ENCODE measurements around the gene SLC15A5. TPM values are rescaled to one million over a fixed set of nuclear protein-coding genes. Genes with fewer than 3 reads are reported as not detected.

The SLC15A5 gene
- total and polyA plus RNA-seq, 8 donors, result not detected

DNA sequence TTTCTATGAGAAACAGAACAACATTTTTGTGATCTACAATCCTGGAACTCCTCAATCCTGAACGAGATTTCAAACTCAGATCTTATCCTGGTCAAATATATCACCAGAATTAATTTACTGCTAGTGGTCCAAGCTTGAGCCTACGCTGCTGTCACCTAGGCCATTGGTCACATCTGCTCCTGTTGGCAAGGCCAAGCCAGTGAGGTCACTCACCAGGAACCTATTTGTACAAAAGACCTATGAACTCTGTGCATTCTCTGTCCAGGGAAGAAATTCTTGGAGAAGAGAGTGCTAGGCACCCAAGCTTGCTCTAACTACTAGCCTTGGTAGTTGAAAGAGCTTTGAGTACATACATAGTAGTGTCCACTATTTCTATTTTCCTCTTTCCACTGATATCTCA is 106.1 kb downstream of the SLC15A5 start:
- TF ChIP-seq EP300 (IDR thresholded peaks at IDR 0.05), result no peak
- TF ChIP-seq, protein P1, sequence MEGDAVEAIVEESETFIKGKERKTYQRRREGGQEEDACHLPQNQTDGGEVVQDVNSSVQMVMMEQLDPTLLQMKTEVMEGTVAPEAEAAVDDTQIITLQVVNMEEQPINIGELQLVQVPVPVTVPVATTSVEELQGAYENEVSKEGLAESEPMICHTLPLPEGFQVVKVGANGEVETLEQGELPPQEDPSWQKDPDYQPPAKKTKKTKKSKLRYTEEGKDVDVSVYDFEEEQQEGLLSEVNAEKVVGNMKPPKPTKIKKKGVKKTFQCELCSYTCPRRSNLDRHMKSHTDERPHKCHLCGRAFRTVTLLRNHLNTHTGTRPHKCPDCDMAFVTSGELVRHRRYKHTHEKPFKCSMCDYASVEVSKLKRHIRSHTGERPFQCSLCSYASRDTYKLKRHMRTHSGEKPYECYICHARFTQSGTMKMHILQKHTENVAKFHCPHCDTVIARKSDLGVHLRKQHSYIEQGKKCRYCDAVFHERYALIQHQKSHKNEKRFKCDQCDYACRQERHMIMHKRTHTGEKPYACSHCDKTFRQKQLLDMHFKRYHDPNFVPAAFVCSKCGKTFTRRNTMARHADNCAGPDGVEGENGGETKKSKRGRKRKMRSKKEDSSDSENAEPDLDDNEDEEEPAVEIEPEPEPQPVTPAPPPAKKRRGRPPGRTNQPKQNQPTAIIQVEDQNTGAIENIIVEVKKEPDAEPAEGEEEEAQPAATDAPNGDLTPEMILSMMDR (IDR thresholded peaks at IDR 0.05), result no peak
- no peak for TF ChIP-seq POLR2A (IDR thresholded peaks at IDR 0.05)
- TF ChIP-seq POLR2AphosphoS5 (IDR thresholded peaks at IDR 0.05), result no peak
- no peak for DNase-seq

DNA sequence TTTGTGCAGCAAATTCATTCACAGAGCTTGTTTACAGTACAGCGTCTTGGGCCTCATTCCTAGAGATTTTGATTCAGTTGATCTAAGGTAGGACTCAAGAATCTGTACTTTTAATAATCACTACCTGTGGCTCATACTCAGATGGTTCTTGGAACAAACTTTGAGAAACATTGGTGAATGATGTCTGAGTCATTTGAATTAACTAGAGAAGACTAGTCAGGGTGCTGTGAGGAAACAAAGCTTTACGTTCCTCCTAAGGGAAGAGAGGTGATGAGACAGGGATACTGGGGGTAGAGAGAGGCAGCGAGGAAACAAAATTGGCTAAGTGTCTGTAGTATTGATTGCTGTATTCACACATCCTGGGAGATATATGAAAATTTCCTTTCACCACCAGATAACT is 109.4 kb downstream of the SLC15A5 start:
- WGBS, 5 donors, result 72 to 85% (median 82%) methylated on average over 3 of the region's 3 CpGs
- H3K27me3 ChIP-seq, result no peaks in the 10 kb centered on the region
- no peak overlapping the region for H3K27ac ChIP-seq
- H3K4me3 ChIP-seq, result no peak overlapping the region
- H3K9me3 ChIP-seq, result no peaks in the 10 kb centered on the region
- intact Hi-C loops (cut with DNase I; ENCODE audit: low total_unique reads), result loop anchor here (10.0 kb wide), 1 partner anchor 187 kb away; no protein-coding TSS in a partner anchor
- no peaks in the 10 kb centered on the region for H3K36me3 ChIP-seq
- DNase-seq, result no peak
- TF ChIP-seq, protein P1 (IDR thresholded peaks at IDR 0.05), result no peak
- TF ChIP-seq POLR2A (IDR thresholded peaks at IDR 0.05), result no peak
- TF ChIP-seq EP300 (IDR thresholded peaks at IDR 0.05), result no peak
- TF ChIP-seq POLR2AphosphoS5 (IDR thresholded peaks at IDR 0.05), result no peak
- peaks cover 0 to 3% (median 0%) of the 10 kb centered on the region in 4 donors for H3K4me1 ChIP-seq

More for the DNA sequence above, 106.1 kb downstream of the SLC15A5 start:
- Histone ChIP-seq H3K4me3 (no peak overlapping the region), H3K27me3 (no peaks in the 10 kb centered on the region), H3K36me3 (no peaks in the 10 kb centered on the region), H3K9me3 (no peaks in the 10 kb centered on the region), H3K4me1 (peaks cover 0 to 3% (median 0%) of the 10 kb centered on the region in 4 donors), H3K27ac (no peak overlapping the region)
- intact Hi-C loops (cut with DNase I; ENCODE audit: low total_unique reads), result no loop called here
- WGBS, 5 donors, result 64 to 93% (median 85%) methylated on average over 2 of the region's 2 CpGs

DNA sequence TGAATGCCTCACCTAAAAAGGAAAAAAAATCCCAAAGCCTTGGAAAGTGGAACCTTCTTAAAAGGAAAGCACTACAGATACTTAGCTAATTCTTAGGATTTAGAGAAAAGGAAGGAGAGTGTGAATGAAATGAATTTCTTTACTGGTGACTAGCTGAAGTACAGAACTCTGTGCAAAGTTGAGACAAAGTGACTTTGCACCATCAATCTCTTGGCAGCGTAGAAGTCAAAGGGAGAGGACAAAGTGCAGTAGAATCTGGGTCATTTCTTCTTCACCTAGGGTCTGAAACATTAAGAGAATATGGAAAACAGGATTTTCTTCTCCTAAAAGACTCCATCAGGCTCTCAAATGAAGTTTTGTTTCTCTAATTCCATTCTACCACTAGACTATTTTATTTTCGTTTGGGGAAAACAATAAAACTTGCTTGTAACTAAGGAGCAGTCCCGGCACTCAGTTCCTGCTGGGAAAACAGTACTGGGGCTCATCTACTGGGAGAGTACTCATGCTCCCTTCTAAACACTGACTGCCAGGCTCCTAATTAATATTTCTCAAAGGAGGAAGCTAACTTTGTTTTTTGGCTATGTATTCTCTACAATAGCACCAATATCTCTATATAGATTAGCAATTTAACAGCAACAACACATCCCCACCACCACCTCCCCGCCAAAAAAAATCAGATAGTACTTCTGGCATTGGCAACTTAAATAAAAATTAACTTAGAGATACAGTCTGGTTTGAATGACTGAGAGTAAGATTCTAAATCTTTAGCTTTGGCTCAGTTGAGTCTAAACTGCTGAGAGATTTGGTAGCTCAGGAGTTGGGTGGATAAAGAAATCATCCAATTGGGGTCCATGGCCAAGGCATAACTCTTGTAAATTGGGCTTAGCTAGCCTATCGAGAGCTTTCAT is 110.7 kb downstream of the SLC15A5 start:
- H3K27me3 ChIP-seq, result no peaks in the 10 kb centered on the region
- H3K9me3 ChIP-seq, result no peaks in the 10 kb centered on the region
- H3K27ac ChIP-seq, result no peak overlapping the region
- no peak for TF ChIP-seq POLR2AphosphoS5 (IDR thresholded peaks at IDR 0.05)
- no peak for TF ChIP-seq POLR2A (IDR thresholded peaks at IDR 0.05)
- TF ChIP-seq, protein P1 (IDR thresholded peaks at IDR 0.05), result no peak
- no peak for TF ChIP-seq EP300 (IDR thresholded peaks at IDR 0.05)
- peak in 1 of 2 donors; percentile 23 for DNase-seq
- intact Hi-C loops (cut with DNase I; ENCODE audit: low total_unique reads), result loop anchor here (10.0 kb wide), 1 partner anchor 188 kb away; no protein-coding TSS in a partner anchor
- WGBS, 5 donors, result 43 to 63% (median 51%) methylated on average over 5 of the region's 5 CpGs
- peaks cover 0 to 3% (median 0%) of the 10 kb centered on the region in 4 donors for H3K4me1 ChIP-seq
- no peaks in the 10 kb centered on the region for H3K36me3 ChIP-seq
- no peak overlapping the region for H3K4me3 ChIP-seq

DNA sequence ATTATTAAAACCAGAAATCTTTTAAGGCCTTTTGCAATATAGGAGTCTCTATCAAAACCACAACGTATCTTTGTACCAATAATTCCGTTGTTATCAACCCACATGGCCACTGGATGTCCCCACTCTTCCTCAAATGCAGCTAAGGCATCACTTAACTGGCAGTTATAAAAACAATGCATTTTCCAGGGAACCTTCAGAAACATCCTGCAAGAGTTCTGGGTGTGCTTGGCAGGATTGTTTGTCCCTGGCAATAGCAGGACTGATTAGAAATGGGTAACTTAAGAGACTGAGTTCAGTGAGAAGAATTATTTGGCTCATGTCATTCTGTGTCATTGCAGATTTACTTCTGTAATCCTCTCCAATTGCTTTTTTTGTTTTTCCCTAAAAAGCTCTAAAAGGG is 112.0 kb downstream of the SLC15A5 start:
- Histone ChIP-seq H3K27me3 (no peaks in the 10 kb centered on the region), H3K27ac (no peak overlapping the region), H3K9me3 (no peaks in the 10 kb centered on the region), H3K4me1 (peaks cover 0 to 3% (median 0%) of the 10 kb centered on the region in 4 donors), H3K36me3 (no peaks in the 10 kb centered on the region), H3K4me3 (no peak overlapping the region)
- WGBS, 5 donors, result 0 to 3% (median 2%) methylated on average over 2 of the region's 2 CpGs
- peak; percentile 36 to 80 for DNase-seq
- intact Hi-C loops (cut with DNase I; ENCODE audit: low total_unique reads), result loop anchor here (10.0 kb wide), 1 partner anchor 189 kb away; no protein-coding TSS in a partner anchor
- TF ChIP-seq POLR2AphosphoS5 (IDR thresholded peaks at IDR 0.05), result no peak
- TF ChIP-seq, protein P1 (IDR thresholded peaks at IDR 0.05), result peak in 3 of 7 experiments; percentile 27 to 54 (median 38)
